ENCODE measurements around the gene TJP1.

- TF ChIP-seq POLR2A (IDR thresholded peaks at IDR 0.05) (no peak), CTCF (IDR thresholded peaks at IDR 0.05) (no peak)
Measured at GRCh38 chr15:29818141-29818540, 4.1 kb downstream of the TJP1 start.
